Transverse colon (tissue), 3 donors: ENCODE data around the gene BAHCC1.

ENCODE experiments used
- EP300 ChIP-seq: sonication (generic); formaldehyde crosslinking; IDR thresholded peaks from one replicate; pipeline ENCODE4 v1.6.1; 2017; ENCODE audit warnings: antibody characterized with exemption, low read depth
- POLR2A ChIP-seq: fragments of 450-650 bp; IDR thresholded peaks from one replicate; pipeline ENCODE4 v1.6.1; 2016; ENCODE audit warnings: antibody characterized with exemption, mild to moderate bottlenecking, moderate library complexity
- TF ChIP-seq, protein P1 (sequence below), 5 experiments: fragments of 200-600 bp in 3 of 5; fragments of 450-650 bp in 2 of 5; sonication (generic) in 3 of 5; IDR thresholded peaks; 1 replicate in 2 of 5; 2 replicates in 3 of 5; pipeline ENCODE4 v1.5.1; 2016 to 2017; ENCODE audit warnings: antibody characterized with exemption in 5 of 5, inconsistent platforms in 3 of 5, mild to moderate bottlenecking in 2 of 5, moderate library complexity in 1 of 5

DNA sequence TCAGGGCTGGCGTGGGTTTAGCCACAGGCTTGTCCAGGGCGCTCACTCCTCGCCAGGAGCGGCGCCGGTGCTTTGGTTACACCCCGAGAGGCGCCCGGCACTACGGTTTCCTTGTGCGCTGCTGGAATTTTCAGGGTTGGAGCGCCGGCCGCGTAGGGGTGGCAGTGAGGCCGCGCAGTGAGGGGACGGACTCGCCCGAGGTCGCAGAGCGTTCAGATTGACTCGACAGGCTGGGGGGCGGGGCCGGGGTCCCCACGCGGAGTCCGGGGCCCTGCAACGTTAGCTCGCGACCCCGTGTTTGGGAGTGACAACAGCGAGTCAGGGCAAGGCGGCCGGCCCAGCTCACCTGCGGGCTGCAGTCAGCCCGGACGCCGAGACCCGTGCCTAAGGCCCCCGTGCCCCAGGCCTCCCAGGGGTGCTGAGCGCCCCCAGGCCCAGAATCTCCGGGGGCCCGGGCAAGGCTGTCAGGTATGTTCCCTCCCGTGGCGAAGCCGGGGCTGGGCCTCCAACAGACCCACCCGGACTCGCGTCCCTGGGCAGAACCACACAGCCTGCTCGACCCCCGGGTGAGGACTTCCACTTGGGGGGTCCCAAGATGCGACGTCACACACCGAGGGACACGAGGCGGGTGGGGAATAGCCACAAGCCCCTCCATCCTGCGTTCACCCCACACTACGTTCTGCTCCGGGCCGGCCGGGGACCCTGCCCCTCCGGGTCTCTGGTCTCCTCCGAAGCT is 118.7 kb downstream of the BAHCC1 start:
- TF ChIP-seq POLR2A (peak; percentile 71), EP300 (no peak)
- TF ChIP-seq, protein P1, sequence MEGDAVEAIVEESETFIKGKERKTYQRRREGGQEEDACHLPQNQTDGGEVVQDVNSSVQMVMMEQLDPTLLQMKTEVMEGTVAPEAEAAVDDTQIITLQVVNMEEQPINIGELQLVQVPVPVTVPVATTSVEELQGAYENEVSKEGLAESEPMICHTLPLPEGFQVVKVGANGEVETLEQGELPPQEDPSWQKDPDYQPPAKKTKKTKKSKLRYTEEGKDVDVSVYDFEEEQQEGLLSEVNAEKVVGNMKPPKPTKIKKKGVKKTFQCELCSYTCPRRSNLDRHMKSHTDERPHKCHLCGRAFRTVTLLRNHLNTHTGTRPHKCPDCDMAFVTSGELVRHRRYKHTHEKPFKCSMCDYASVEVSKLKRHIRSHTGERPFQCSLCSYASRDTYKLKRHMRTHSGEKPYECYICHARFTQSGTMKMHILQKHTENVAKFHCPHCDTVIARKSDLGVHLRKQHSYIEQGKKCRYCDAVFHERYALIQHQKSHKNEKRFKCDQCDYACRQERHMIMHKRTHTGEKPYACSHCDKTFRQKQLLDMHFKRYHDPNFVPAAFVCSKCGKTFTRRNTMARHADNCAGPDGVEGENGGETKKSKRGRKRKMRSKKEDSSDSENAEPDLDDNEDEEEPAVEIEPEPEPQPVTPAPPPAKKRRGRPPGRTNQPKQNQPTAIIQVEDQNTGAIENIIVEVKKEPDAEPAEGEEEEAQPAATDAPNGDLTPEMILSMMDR (IDR thresholded peaks at IDR 0.05): no peak
